CD4-positive, alpha-beta T cell (primary cell): Measurements from ENCODE around the gene CRHBP. TPM values are rescaled to one million over a fixed set of nuclear protein-coding genes. Genes with fewer than 3 reads are reported as not detected.

ENCODE experiments used
- ATAC-seq: fragments of 200-7000 bp; cut with Tn5 transposase; one replicate; pipeline ENCODE4 v1.10.0; 2022; ENCODE audit warnings: mild to moderate bottlenecking; ENCODE audit not compliant: poor library complexity
- CTCF ChIA-PET: fragments of 350-600 bp; sonication (Branson Sonifier 250); formaldehyde crosslinking; loops from one replicate; lab custom pipeline; 2021; ENCODE audit warnings: antibody characterized with exemption, inconsistent platforms; lab: Charles Lee
- POLR2A ChIA-PET: fragments of 350-600 bp; sonication (Branson Sonifier 250); formaldehyde crosslinking; loops from one replicate; lab custom pipeline; 2021; ENCODE audit warnings: antibody characterized with exemption, inconsistent platforms; lab: Charles Lee
- DNase-seq, 14 experiments: peaks; one replicate each; pipeline ENCODE4 v3.0.0-alpha.2; 2013 to 2020; ENCODE audit warnings: mixed read lengths in 2 of 14
- H3K27ac ChIP-seq, 2 donors: one replicate each; pipeline versions ENCODE4 v1.5.1 to v1.7.0; 2013; ENCODE audit warnings: low read length in 2 of 2, low read depth in 1 of 2, mild to moderate bottlenecking in 1 of 2
- H3K27me3 ChIP-seq, 2 experiments: 1 replicate in 1 of 2; 2 replicates in 1 of 2; pipeline versions ENCODE4 v1.6.1 to v1.7.0; 2013; ENCODE audit warnings: low read length in 2 of 2, control low read depth in 1 of 2, mild to moderate bottlenecking in 1 of 2, moderate library complexity in 1 of 2; ENCODE audit not compliant: insufficient read depth in 2 of 2, control insufficient read depth in 1 of 2
- H3K36me3 ChIP-seq: one replicate; pipeline ENCODE4 v1.6.1; 2013; ENCODE audit warnings: low read length, control low read depth; ENCODE audit not compliant: insufficient read depth
- H3K4me1 ChIP-seq: one replicate; pipeline ENCODE4 v1.6.1; 2013; ENCODE audit warnings: low read length, control low read depth; ENCODE audit not compliant: insufficient read depth
- H3K4me3 ChIP-seq: one replicate; pipeline ENCODE4 v1.5.1; 2013; ENCODE audit warnings: mild to moderate bottlenecking, low read length, moderate library complexity
- H3K9me3 ChIP-seq, 2 experiments: 1 replicate in 1 of 2; 2 replicates in 1 of 2; pipeline versions ENCODE4 v1.6.1 to v1.7.0; 2013; ENCODE audit warnings: low read length in 2 of 2, mild to moderate bottlenecking in 2 of 2, control low read depth in 1 of 2, moderate library complexity in 1 of 2; ENCODE audit not compliant: control insufficient read depth in 1 of 2, insufficient read depth in 1 of 2
- H3K27ac Mint-ChIP-seq: one replicate; pipeline ENCODE4 v1.8.0; 2020; ENCODE audit warnings: mixed read lengths
- H3K27me3 Mint-ChIP-seq: one replicate; pipeline ENCODE4 v1.8.0; 2021; ENCODE audit warnings: mixed read lengths
- H3K36me3 Mint-ChIP-seq: one replicate; pipeline ENCODE4 v1.8.0; 2021; ENCODE audit warnings: low read depth, mixed read lengths
- H3K4me1 Mint-ChIP-seq: one replicate; pipeline ENCODE4 v1.8.0; 2021; ENCODE audit warnings: low read depth, mixed read lengths
- H3K4me3 Mint-ChIP-seq: one replicate; pipeline ENCODE4 v1.8.0; 2020; ENCODE audit warnings: mild to moderate bottlenecking, mixed read lengths
- H3K9me3 Mint-ChIP-seq: one replicate; pipeline ENCODE4 v1.8.0; 2020; ENCODE audit warnings: mixed read lengths
- intact Hi-C, 2 experiments: fragments of 100-400 bp; cut with DNase I in 1 of 2; cut with micrococcal nuclease in 1 of 2; formaldehyde crosslinking; loops; one replicate each; pipeline versions ENCODE4 v1.15.1 to v1.9.0; 2023 to 2025; cut with DNase I, micrococcal nuclease
- total RNA-seq, 174 experiments: library from RNA in 2 of 174; stranded (reverse) in 2 of 174; gene quantifications; one replicate each; pipeline ENCODE4 v1.2.3 and lab custom pipeline; 2021 to 2026
- TF ChIP-seq, protein P1 (sequence below): fragments of 200-600 bp; IDR thresholded peaks from one replicate; pipeline ENCODE4 v1.8.0; 2022; ENCODE audit warnings: antibody characterized with exemption, mild to moderate bottlenecking

Gene CRHBP
- total RNA-seq, 2 experiments from 2014 or later: not detected

DNA sequence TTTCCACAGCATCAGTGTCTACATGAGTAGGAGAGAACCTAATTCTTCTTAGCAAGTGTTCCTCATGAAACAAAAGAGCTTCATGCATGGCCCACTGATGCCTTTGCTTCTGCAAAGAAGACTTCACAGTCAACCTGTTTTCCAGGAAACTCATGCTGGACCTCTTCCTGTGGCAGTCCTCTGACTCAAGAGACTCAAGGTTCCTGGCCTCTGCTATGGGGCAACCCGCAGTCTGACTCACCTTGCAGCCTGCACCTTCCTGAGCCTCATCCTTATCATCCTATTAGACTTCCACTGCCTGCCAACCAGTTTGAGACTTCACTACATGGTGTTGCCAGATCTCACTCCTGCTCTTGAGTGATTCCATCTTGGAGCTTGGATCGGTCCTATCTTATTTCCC lies 59.8 kb downstream of the CRHBP start:
- H3K36me3 Mint-ChIP-seq: no peaks in the 10 kb centered on the region
- DNase-seq (no peak), ATAC-seq (no peak)
- CTCF ChIA-PET: no interaction called here
- Histone ChIP-seq H3K27me3 (no peaks in the 10 kb centered on the region), H3K4me3 (no peak overlapping the region), H3K4me1 (no peaks in the 10 kb centered on the region), H3K27ac (no peak overlapping the region), H3K36me3 (no peaks in the 10 kb centered on the region), H3K9me3 (no peaks in the 10 kb centered on the region)
- POLR2A ChIA-PET: no interaction called here
- no peak overlapping the region for H3K4me3 Mint-ChIP-seq
- intact Hi-C loops: loop anchor here in 1 of 2 experiments (10.0 kb wide), 1 partner anchor 408 kb away; no protein-coding TSS in a partner anchor
- no peak overlapping the region for H3K27ac Mint-ChIP-seq
- TF ChIP-seq, protein P1, sequence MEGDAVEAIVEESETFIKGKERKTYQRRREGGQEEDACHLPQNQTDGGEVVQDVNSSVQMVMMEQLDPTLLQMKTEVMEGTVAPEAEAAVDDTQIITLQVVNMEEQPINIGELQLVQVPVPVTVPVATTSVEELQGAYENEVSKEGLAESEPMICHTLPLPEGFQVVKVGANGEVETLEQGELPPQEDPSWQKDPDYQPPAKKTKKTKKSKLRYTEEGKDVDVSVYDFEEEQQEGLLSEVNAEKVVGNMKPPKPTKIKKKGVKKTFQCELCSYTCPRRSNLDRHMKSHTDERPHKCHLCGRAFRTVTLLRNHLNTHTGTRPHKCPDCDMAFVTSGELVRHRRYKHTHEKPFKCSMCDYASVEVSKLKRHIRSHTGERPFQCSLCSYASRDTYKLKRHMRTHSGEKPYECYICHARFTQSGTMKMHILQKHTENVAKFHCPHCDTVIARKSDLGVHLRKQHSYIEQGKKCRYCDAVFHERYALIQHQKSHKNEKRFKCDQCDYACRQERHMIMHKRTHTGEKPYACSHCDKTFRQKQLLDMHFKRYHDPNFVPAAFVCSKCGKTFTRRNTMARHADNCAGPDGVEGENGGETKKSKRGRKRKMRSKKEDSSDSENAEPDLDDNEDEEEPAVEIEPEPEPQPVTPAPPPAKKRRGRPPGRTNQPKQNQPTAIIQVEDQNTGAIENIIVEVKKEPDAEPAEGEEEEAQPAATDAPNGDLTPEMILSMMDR: no peak
- no peaks in the 10 kb centered on the region for H3K9me3 Mint-ChIP-seq
- H3K4me1 Mint-ChIP-seq: no peaks in the 10 kb centered on the region
- peaks cover 16% of the 10 kb centered on the region for H3K27me3 Mint-ChIP-seq

DNA sequence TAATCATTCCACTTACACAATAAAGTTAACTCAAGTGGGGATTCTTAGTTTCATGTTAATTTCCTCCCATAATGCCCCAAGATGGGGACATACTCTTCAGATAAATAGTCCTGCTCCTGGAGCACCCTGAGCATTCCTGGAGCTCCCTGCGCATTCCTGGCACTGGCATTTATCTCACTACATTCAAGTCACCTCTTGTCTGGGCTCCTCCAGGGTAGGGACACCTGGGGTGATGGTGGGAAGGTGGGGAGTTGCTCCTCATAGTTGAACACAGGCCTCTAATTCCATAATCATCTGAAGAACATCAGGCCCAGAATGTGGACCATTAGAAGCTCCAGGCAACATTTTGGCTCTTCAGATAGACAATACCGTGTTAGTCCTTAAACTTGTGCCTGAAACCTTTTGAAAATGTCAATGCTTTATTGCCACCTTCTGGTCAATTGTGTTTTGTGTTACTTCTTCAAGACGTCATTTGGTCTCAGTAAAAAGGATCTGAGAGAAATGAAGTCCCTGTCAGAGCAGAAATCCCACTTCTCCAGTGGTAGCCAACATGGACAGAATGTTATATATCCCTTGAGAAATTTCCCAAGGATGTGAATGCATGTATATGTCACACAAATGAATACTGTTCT lies 63.2 kb downstream of the CRHBP start:
- no peaks in the 10 kb centered on the region for H3K27me3 ChIP-seq
- TF ChIP-seq, protein P1: no peak
- intact Hi-C loops: loop anchor here in 1 of 2 experiments (10.0 kb wide), 1 partner anchor 411 kb away; no protein-coding TSS in a partner anchor
- H3K27ac Mint-ChIP-seq: no peak overlapping the region
- H3K4me3 Mint-ChIP-seq: no peak overlapping the region
- H3K27me3 Mint-ChIP-seq: peaks cover 41% of the 10 kb centered on the region
- CTCF ChIA-PET: no interaction called here
- H3K4me1 ChIP-seq: no peaks in the 10 kb centered on the region
- peak in 3 of 14 experiments; percentile 23 to 36 (median 34) for DNase-seq
- no peak overlapping the region for H3K4me3 ChIP-seq
- H3K36me3 ChIP-seq: no peaks in the 10 kb centered on the region
- no peaks in the 10 kb centered on the region for H3K9me3 ChIP-seq
- no peak overlapping the region for H3K27ac ChIP-seq
- no peak for ATAC-seq
- no peaks in the 10 kb centered on the region for H3K9me3 Mint-ChIP-seq
- H3K36me3 Mint-ChIP-seq: no peaks in the 10 kb centered on the region
- H3K4me1 Mint-ChIP-seq: no peaks in the 10 kb centered on the region
- POLR2A ChIA-PET: no interaction called here

DNA sequence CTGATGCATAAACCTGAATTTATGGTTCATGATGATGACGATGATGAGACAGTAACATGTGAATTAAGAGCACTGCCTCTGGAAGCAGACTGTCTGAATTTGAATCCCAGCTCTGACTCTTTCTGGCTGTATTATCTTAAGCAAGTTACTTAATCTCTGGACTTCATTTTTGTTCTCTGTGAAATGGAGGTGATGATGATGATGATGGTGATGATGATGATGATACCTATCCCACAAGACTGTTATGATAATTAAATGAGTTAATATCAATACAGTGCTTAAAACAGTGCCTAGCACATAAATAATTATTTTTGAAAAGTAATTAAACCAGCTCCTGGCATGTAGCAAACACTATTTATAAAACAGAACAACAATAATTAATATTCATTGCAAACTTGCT lies 64.1 kb downstream of the CRHBP start:
- POLR2A ChIA-PET: no interaction called here
- DNase-seq (no peak), ATAC-seq (no peak)
- CTCF ChIA-PET: no interaction called here
- Mint-ChIP-seq H3K4me1 (no peaks in the 10 kb centered on the region), H3K27me3 (peaks cover 51% of the 10 kb centered on the region), H3K36me3 (no peaks in the 10 kb centered on the region), H3K4me3 (no peak overlapping the region), H3K27ac (no peak overlapping the region), H3K9me3 (no peaks in the 10 kb centered on the region)
- H3K4me1 ChIP-seq: no peaks in the 10 kb centered on the region
- no peaks in the 10 kb centered on the region for H3K36me3 ChIP-seq
- TF ChIP-seq, protein P1: no peak
- no peaks in the 10 kb centered on the region for H3K27me3 ChIP-seq
- intact Hi-C loops: loop anchor here in 1 of 2 experiments (10.0 kb wide), 1 partner anchor 412 kb away; no protein-coding TSS in a partner anchor
- H3K9me3 ChIP-seq: no peaks in the 10 kb centered on the region
- H3K27ac ChIP-seq: no peak overlapping the region
- H3K4me3 ChIP-seq: no peak overlapping the region
